HepG2 (cell line): Measurements from ENCODE around the gene INO80B. TPM values are rescaled to one million over a fixed set of nuclear protein-coding genes. Genes with fewer than 3 reads are reported as not detected.

Experiments
- FOXA3 ChIP-seq: IDR thresholded peaks from 2 replicates; pipeline ENCODE4 v1.6.1; 2016; ENCODE audit warnings: missing genetic modification reagents, missing compliant biosample characterization
- HIC2 ChIP-seq: sonication (generic); formaldehyde crosslinking; IDR thresholded peaks from 2 replicates; pipeline ENCODE4 v1.9.0; 2022; ENCODE audit warnings: low read depth, missing genetic modification reagents
- REPIN1 ChIP-seq: sonication (generic); formaldehyde crosslinking; IDR thresholded peaks from 2 replicates; pipeline ENCODE4 v1.8.0; 2022; ENCODE audit warnings: missing genetic modification reagents, low read depth, mild to moderate bottlenecking, borderline replicate concordance
- SALL1 ChIP-seq: sonication (generic); formaldehyde crosslinking; IDR thresholded peaks from 2 replicates; pipeline ENCODE4 v1.8.0; 2022; ENCODE audit warnings: mild to moderate bottlenecking, missing genetic modification reagents
- SRF ChIP-seq: IDR thresholded peaks from 2 replicates; pipeline ENCODE4 v1.6.1; 2011; ENCODE audit warnings: mild to moderate bottlenecking, low read depth, low read length, moderate library complexity
- TMF1 ChIP-seq: sonication (generic); formaldehyde crosslinking; IDR thresholded peaks from 2 replicates; pipeline ENCODE4 v1.8.1; 2022; ENCODE audit warnings: low read depth, missing genetic modification reagents
- ZC3H13 ChIP-seq: sonication (generic); formaldehyde crosslinking; IDR thresholded peaks from 2 replicates; pipeline ENCODE4 v1.8.1; 2023; ENCODE audit warnings: mild to moderate bottlenecking, missing genetic modification reagents, moderate library complexity
- ZEB1 ChIP-seq: IDR thresholded peaks from 2 replicates; pipeline ENCODE4 v1.6.1; 2012; ENCODE audit warnings: mild to moderate bottlenecking, low read depth, inconsistent platforms; ENCODE audit not compliant: insufficient replicate concordance
- ZNF281 ChIP-seq: sonication (generic); formaldehyde crosslinking; IDR thresholded peaks from 2 replicates; pipeline ENCODE4 v1.4.0; 2020; ENCODE audit warnings: missing genetic modification reagents, borderline replicate concordance
- ZNF607 ChIP-seq: sonication (generic); formaldehyde crosslinking; IDR thresholded peaks from 2 replicates; pipeline ENCODE4 v1.5.1; 2020; ENCODE audit warnings: missing genetic modification reagents, mild to moderate bottlenecking, borderline replicate concordance
- ZNF687 ChIP-seq: sonication (generic); formaldehyde crosslinking; IDR thresholded peaks from 2 replicates; pipeline ENCODE4 v1.5.1; 2020; ENCODE audit warnings: mild to moderate bottlenecking, missing genetic modification reagents, moderate library complexity
- ZNF740 ChIP-seq: sonication (generic); formaldehyde crosslinking; IDR thresholded peaks from 2 replicates; pipeline ENCODE4 v1.4.0; 2020; ENCODE audit warnings: missing genetic modification reagents
- ZNF770 ChIP-seq: sonication (generic); formaldehyde crosslinking; IDR thresholded peaks from 2 replicates; pipeline ENCODE4 v1.5.0; 2020; ENCODE audit warnings: mild to moderate bottlenecking, missing genetic modification reagents
- ZNF775 ChIP-seq: sonication (generic); formaldehyde crosslinking; IDR thresholded peaks from 2 replicates; pipeline ENCODE4 v1.4.0; 2020; ENCODE audit warnings: missing genetic modification reagents, mild to moderate bottlenecking, moderate library complexity, borderline replicate concordance
- ZSCAN5A ChIP-seq: sonication (generic); formaldehyde crosslinking; IDR thresholded peaks from 2 replicates; pipeline ENCODE4 v1.8.0; 2022; ENCODE audit warnings: mild to moderate bottlenecking, missing genetic modification reagents, borderline replicate concordance
- polyA plus RNA-seq, 8 experiments: library from polyadenylated mRNA; depleted of rRNA in 3 of 8; stranded (reverse) in 7 of 8; unstranded in 1 of 8; fragments of >200 nt; fragmentation: Illumina TruSeq in 4 of 8; extraction: Trizol in 4 of 8; gene quantifications; 2 replicates each; pipeline versions ENCODE4 v1.2.1 to v1.2.3, GENCODE V29; 2011 to 2016; ENCODE audit warnings: low read depth in 4 of 8, missing spikeins in 1 of 8, mixed read lengths in 1 of 8; ENCODE audit not compliant: insufficient read depth in 1 of 8
- total RNA-seq, 5 experiments: library from RNA; depleted of rRNA; stranded (reverse); fragments of >200 nt; fragmentation: Illumina TruSeq; extraction: Trizol; gene quantifications; 2 replicates each; pipeline ENCODE4 v1.2.3, GENCODE V29; 2016; ENCODE audit warnings: low read depth in 1 of 5

The INO80B gene
- total and polyA plus RNA-seq, 2 of the 13 experiments (the other 11 are each of a cell fraction or from before 2014, with no cell fraction given), result 6.2 to 14.5 TPM

- TF ChIP-seq ZNF687 (CRISPR knock-in tag) (no peak), ZNF740 (CRISPR knock-in tag) (no peak), ZEB1 (no peak), SRF (no peak), ZNF775 (CRISPR knock-in tag) (no peak), SALL1 (CRISPR knock-in tag) (peak; percentile 2; the same call in 1 of the 2 replicates), ZSCAN5A (CRISPR knock-in tag) (no peak), ZC3H13 (CRISPR knock-in tag) (peak; percentile 97), ZNF281 (no peak), FOXA3 (CRISPR knock-in tag) (no peak), HIC2 (CRISPR knock-in tag) (no peak), ZNF607 (CRISPR knock-in tag) (no peak), ZNF770 (no peak), REPIN1 (CRISPR knock-in tag) (no peak), TMF1 (CRISPR knock-in tag) (no peak)
Observed at GRCh38 chr2:74505448-74506246, 50.8 kb downstream of the INO80B start (continued).
